CD4-positive, alpha-beta T cell treated with Interleukin-15 for 1 hour (primary cell): ENCODE data around the gene TREML4.

Source experiments
- DNase-seq: peaks from one replicate; pipeline ENCODE4 v3.0.0-alpha.2; 2020

Gene TREML4

GRCh38 chr6:41255638-41256246, 27.6 kb downstream of the TREML4 start:
- DNase-seq, result no peak

- DNase-seq, result no peak
Measured at GRCh38 chr6:41256383-41256782, 28.2 kb downstream of the TREML4 start.

GRCh38 chr6:41257369-41258195, 29.4 kb downstream of the TREML4 start:
- no peak for DNase-seq

GRCh38 chr6:41258196-41258493, 30.0 kb downstream of the TREML4 start:
- DNase-seq, result no peak

- no peak for DNase-seq
Measured at GRCh38 chr6:41262401-41262800, 34.3 kb downstream of the TREML4 start.

- no peak for DNase-seq
Measured at GRCh38 chr6:41263267-41263666, 35.1 kb downstream of the TREML4 start.

GRCh38 chr6:41266541-41266940, 38.4 kb downstream of the TREML4 start:
- no peak for DNase-seq

GRCh38 chr6:41268478-41268877, 40.3 kb downstream of the TREML4 start:
- DNase-seq, result no peak

GRCh38 chr6:41269166-41269565, 41.0 kb downstream of the TREML4 start:
- no peak for DNase-seq

- no peak for DNase-seq
Measured at GRCh38 chr6:41269716-41270115, 41.6 kb downstream of the TREML4 start.

GRCh38 chr6:41271901-41272395, 43.8 kb downstream of the TREML4 start:
- peak; percentile 83 for DNase-seq

GRCh38 chr6:41272591-41273240, 44.6 kb downstream of the TREML4 start:
- no peak for DNase-seq

- DNase-seq, result no peak
Measured at GRCh38 chr6:41273714-41274113, 45.6 kb downstream of the TREML4 start.

GRCh38 chr6:41274256-41274655, 46.1 kb downstream of the TREML4 start:
- no peak for DNase-seq

- DNase-seq, result no peak
Measured at GRCh38 chr6:41275489-41275888, 47.3 kb downstream of the TREML4 start.

GRCh38 chr6:41277605-41278004, 49.5 kb downstream of the TREML4 start:
- no peak for DNase-seq

- DNase-seq, result peak; percentile 75
Measured at GRCh38 chr6:41278699-41279405, 50.7 kb downstream of the TREML4 start.

- no peak for DNase-seq
Measured at GRCh38 chr6:41280381-41281057, 52.4 kb downstream of the TREML4 start.

GRCh38 chr6:41283600-41283999, 55.5 kb downstream of the TREML4 start:
- DNase-seq, result no peak

- no peak for DNase-seq
Measured at GRCh38 chr6:41284726-41285125, 56.6 kb downstream of the TREML4 start.

GRCh38 chr6:41286544-41287346, 58.6 kb downstream of the TREML4 start, which contains the start of gene TREM1:
Gene TREM1, minus strand, starts transcription at chr6:41286682. Its CDS starts 27 bp downstream, at chr6:41286655.
- peak; percentile 81 for DNase-seq
